NCI-H187 (cell line): ENCODE results near the gene FAM193B.
A peak's percentile ranks its signal among the peaks of the same experiment; 100 is the strongest.

Experiments
- DNase-seq, 2 experiments: peaks; one replicate each; lab custom pipeline; 2025; lab: John Stamatoyannopoulos, UW

Gene FAM193B

DNA sequence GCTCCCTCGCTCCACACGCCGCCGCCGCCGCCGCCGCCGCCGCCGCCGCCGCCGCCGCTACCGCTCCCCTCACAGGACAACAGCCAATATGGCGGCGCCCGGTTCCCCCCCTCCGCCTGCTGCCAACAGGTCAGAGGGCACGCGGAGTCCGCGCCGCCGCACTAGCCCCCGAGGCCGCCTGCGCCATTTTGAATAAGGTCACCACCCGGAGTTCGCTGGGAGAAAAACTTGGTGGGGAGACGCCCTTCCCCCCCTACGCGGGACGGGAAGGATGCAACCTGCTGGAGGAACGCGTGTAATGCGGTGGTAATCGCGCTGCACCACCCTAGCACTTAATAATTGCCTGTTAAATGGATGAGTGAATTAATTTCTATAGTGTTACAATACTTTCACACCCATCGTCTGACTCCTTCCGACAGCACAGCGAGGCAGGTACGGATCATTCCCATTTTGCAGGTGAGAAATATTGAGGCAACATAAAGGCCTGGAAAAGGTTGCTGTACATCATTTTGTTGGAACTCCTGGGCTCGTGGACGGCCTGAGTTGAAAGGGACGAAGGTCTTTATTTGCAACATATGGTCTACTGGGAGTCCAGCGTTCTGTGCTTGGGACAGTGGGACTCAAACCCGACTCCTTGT, at the start of gene FAM193B:
Gene FAM193B, minus strand, starts transcription at position 90 of the 638 bp plus-strand sequence. CDS start 105 bp downstream, outside the sequence.
- peak; percentile 70 to 85 for DNase-seq

- no peak for DNase-seq
These were observed 49.8 kb upstream of the FAM193B start for GRCh38 chr5:177604116-177604521.

DNA sequence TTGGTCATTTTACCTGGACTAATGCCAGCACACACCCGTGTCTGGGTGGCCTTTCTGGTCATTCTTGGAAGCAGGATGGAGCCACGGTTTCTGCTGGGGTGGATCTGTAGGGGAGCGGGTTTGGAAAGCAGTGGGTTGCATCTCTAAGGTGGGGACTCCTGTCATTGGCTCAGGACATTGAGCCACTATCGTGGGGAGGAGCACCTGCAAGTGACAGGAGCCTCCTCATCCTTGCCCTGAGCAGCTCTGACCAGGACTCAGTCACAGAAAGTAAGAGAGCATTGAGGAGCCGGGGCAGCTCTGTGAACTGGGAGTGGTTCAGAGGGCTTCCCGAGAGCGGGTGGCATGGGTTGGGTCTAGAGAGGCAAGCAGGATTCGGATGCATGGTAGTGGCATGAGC, 49.3 kb upstream of the FAM193B start:
- DNase-seq: no peak

DNA sequence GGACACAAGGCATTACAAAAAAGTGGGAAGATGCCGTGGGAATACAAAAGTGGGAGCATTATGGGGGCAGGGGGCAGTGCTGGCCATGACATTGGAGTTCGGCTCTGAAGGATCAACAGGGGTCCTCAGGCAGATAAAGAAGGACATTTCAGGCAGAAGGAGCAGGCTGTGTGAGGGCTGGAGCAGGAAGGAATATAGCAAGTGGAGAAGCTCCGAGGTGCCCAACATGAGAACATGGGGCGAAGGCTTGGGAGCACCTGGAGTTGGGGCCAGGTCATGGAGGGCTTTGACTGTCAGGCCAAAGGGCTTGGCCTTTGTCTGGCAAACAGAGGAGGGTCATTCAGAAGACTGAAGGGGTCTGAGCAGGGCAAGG, 48.1 kb upstream of the FAM193B start:
- no peak for DNase-seq

GRCh38 chr5:177601577-177602457, 47.5 kb upstream of the FAM193B start:
- DNase-seq: no peak

DNA sequence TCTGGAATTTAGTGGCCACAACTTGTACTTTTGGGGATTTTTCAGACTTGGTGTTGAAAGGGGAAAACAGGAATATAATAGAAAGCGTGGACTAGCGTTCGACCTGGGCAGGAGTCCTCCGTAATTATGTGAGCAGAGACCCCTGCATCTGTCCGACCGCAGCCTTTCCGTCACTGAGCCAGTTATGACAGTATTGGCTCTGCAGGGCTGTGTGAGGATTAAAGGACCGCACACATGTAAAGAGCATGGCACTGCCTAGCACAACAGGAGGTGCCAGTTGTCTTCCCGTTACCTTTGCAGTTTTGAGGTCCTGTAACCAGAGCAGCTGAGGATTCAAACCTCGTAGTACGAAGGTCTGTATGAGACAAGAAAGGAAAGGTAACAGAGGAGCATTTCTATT, 46.8 kb upstream of the FAM193B start:
- DNase-seq: no peak

DNA sequence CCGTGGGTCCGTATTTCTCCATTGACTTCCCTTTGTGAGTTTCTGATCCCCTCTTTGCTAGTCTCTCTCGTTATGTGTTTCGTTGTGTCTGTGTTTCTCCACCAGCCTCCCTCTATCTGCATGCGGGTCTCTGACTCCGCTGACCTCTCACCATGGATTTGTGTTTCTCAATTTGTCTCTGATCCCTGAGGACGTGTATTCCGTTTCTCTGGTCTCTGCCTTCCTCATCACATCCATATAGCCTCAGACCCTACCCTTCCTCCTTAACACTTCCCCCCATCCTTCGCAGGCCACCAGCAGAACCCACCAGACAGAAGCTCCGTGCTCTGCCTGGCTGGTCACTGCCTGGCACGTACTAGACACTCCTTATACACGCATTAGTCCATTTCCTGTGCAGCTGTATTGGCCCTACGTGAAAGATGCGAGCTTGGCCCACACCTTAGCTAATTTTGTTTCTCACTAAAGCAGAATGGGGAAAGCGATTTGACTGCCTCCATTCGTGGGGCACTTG, 46.2 kb upstream of the FAM193B start:
- DNase-seq: no peak

DNA sequence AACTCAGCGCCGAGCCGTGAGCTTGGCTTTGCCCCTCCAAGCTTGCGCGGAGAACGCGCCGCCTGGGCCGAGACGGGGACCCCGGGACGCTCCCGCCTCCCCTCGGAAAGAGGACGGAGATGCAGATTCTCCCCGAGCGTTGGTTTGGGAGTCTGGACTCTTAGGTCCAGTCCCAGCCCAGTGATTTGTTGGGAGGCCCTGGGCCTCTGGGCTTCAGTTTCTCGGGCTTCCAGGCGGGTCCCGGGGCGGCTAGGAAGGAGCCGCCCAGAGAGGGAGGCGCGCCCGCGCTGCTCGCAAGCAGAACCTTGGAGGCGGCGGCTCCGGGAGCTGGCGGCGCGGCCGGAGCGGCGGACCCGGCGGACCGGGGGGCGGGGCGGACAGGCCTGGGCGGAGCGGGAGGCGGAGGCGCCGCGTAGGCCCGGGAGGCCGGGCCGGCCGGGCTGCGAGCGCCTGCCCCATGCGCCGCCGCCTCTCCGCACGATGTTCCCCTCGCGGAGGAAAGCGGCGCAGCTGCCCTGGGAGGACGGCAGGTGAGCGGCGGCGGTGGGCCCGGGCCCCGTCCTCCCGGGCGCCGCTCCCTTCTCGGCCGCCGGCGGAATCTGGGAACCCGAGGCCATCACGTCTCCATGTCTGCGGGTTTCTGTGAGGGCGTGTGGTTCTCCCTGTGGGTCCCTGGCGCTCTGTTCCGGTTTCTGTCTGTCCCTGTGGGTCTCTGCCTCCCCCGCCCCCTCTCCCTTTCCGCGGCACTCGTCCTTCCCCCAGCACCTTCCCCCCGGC, 45.6 kb upstream of the FAM193B start, which contains the start of gene B4GALT7:
Gene B4GALT7, plus strand, starts transcription at position 402 of the 777 bp plus-strand sequence. Its CDS starts 79 bp downstream, at position 481.
- peak; percentile 22 to 80 for DNase-seq

DNA sequence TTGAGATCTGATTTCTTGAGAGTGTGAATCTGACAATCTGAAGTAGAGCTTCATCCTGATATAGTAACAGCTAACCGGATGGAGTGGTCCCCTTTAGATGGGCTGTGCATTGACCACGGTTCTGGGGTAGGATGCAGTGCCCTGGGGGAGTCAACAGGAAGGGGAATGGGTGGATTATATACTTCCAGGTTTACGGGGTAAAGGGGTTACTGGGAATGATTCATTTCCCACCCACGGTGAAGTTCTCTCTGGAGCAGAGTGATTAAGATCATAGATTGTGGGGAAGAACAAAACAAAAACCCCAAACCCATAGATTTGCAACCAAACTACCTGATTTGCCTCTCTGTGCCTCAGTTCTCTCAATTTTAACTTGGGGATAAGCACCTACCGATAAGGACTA, 44.1 kb upstream of the FAM193B start:
- DNase-seq: no peak

DNA sequence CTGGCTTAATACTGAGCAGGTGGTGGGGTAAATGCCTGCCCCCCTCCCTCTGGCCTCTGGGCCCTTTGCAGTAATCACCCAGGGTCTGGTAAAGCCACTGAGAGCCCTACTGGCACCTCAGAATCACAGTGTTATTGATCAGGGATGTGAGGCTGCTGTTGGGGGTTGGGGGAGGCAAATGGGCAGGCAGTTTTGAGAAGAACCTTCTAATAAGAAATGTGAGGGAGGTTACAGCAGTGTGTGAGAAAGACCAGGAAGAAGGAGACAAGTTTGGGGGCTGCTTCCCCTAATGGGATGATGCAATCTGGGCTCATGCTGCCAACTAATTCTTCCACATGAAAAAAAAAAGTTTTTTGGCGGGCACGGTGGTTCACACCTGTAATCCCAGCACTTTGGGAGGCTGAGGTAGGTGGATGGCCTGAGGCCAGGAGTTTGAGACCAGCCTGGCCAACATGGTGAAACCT, 42.4 kb upstream of the FAM193B start:
- no peak for DNase-seq

GRCh38 chr5:177595991-177596774, 41.8 kb upstream of the FAM193B start:
- no peak for DNase-seq

GRCh38 chr5:177595026-177595585, 40.7 kb upstream of the FAM193B start:
- DNase-seq: no peak

GRCh38 chr5:177594071-177594470, 39.7 kb upstream of the FAM193B start:
- DNase-seq: no peak

DNA sequence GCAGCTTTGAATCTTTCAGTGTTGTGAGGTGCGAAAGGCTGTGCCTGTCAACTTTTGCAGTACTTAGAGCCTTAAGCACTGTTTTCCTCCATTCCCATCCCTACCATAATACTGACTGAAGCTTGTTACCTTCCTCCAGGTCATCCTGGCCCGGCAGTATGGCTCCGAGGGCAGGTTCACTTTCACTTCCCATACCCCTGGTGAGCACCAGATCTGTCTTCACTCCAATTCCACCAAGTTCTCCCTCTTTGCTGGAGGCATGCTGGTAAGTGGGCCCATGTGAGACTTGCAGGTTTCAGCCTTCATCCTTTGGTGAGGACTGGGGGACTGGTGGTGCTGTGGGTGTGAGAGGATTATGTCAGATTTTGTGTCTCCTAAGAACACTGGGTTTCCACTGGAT, 39.1 kb upstream of the FAM193B start:
- DNase-seq: no peak

- DNase-seq: no peak
These were observed 38.5 kb upstream of the FAM193B start for GRCh38 chr5:177592905-177593304.

GRCh38 chr5:177592010-177592834, 37.9 kb upstream of the FAM193B start, which contains the start of gene TMED9:
TMED9 (plus strand) TSS chr5:177592203; CDS start chr5:177592215, 12 bp downstream.
- DNase-seq: peak; percentile 48 to 79

DNA sequence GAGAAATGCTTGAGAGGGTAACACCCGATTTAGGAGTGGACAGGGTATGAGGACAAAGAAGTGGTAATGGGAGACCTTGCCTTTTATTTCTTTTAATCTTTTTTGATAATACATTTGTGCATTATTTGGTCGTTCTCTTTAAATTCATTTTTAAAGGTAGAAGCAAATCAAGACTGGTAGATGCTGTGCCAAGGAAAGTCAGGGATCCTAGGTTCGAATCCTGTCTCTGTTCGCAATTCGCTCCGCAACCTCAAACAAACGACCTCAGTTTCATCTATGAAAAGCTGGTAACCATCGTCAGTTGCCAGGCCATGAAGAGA, 37.3 kb upstream of the FAM193B start:
- no peak for DNase-seq

GRCh38 chr5:177590406-177590805, 36.0 kb upstream of the FAM193B start:
- no peak for DNase-seq

DNA sequence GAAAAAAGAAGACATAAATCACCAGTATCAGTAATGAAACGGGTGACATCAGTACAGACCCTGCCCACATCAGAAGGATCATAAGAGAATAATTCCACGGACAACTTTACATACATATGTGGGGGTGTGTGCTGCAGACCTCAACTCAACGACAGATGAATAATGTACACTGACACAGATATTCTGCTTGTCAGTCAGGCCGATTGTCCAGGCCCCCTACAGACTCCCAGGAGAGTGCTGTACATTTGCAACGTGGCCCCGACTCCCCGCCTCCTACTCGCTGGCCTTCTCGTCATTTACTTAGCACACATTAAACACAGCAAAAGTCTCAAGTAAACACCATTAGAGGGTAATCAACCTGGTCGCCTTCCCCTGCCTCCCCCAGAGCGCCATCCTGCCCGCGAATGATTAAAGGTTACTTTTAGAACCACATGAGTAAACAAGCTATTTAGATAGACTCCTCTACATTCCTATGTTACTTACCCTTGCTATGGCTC, 34.1 kb upstream of the FAM193B start:
- no peak for DNase-seq

- DNase-seq: no peak
These were observed 24.0 kb upstream of the FAM193B start for GRCh38 chr5:177578316-177578715.
